GM18951 (cell line): ENCODE results near the gene SNAPC3.

Source experiments
- POLR2A ChIP-seq: IDR thresholded peaks from 4 replicates; pipeline ENCODE4 v1.6.1; 2011; ENCODE audit warnings: mild to moderate bottlenecking; ENCODE audit not compliant: insufficient read length, insufficient read depth; ENCODE audit errors: extremely low read depth
- in situ Hi-C: fragments of 300-500 bp; cut with MboI; formaldehyde crosslinking; loops from one replicate; pipeline ENCODE4 v1.12.0; 2022; ENCODE audit warnings: low sequenced_read_pairs, mixed read lengths, inconsistent platforms; ENCODE audit not compliant: unreplicated experiment

Gene SNAPC3

GRCh38 chr9:15485836-15486666, 63.4 kb downstream of the SNAPC3 start:
- TF ChIP-seq POLR2A: no peak
- in situ Hi-C loops: no loop called here

- no peak for TF ChIP-seq POLR2A
- in situ Hi-C loops: no loop called here
Measured at GRCh38 chr9:15491950-15492349, 69.3 kb downstream of the SNAPC3 start.

DNA sequence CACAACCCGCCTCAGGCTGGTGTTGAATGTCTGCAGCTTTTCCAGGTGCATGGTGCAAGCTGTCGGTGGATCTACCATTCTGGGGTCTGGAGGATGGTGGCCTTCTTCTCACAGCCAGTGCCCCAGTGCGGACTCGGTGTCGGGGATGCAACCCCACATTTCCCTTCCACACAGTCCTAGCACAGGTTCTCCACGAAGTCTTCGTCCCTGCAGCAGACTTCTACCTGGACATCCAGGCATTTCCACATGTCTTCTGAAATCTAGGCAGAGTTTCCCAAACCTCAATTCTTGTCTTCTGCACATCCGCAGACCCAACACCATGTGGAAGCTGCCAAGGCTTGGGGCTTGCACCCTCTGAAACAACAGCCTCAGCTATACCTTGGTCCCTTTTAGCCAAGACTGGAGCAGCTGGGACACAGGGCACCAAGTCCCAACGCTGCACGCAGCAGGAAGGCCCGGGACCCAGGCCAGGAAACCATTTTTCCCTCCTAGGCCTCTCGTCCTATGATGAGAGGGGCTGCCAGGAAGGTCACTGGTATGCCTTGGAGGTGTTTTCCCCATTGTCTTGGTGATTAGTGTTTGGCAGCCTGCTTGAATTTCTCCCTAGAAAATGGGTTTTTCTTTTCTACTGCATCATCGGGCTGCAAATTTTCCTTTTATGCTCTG, 69.9 kb downstream of the SNAPC3 start:
- TF ChIP-seq POLR2A: no peak
- in situ Hi-C loops: no loop called here

- in situ Hi-C loops: no loop called here
Measured at GRCh38 chr9:15498246-15498995, 75.7 kb downstream of the SNAPC3 start.

GRCh38 chr9:15499139-15499538, 76.5 kb downstream of the SNAPC3 start:
- TF ChIP-seq POLR2A: no peak

More at GRCh38 chr9:15498246-15498995, 75.7 kb downstream of the SNAPC3 start:
- TF ChIP-seq POLR2A: no peak

GRCh38 chr9:15501179-15501578, 78.5 kb downstream of the SNAPC3 start:
- in situ Hi-C loops: no loop called here
- TF ChIP-seq POLR2A: no peak

More at GRCh38 chr9:15499139-15499538, 76.5 kb downstream of the SNAPC3 start:
- in situ Hi-C loops: no loop called here

DNA sequence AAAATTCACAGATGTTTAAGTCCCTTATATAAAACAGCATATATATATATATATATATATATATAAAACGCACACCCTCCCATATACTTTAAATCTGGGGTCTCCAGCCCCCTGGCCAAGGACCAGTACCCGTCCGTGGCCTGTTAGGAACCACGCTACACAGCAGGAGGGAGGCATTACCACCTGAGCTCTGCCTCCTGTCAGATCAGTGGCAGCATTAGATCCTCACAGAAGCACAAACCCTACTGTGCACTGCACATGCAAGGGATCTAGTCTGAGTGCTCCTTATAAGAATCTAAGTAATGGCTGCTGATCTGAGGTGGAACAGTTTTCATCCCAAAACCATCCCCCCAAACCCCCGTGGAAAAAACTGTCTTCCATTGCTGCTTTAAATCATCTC, 79.1 kb downstream of the SNAPC3 start:
- TF ChIP-seq POLR2A: no peak
- in situ Hi-C loops: no loop called here

- no peak for TF ChIP-seq POLR2A
- in situ Hi-C loops: no loop called here
Measured at GRCh38 chr9:15505921-15506320, 83.2 kb downstream of the SNAPC3 start.

DNA sequence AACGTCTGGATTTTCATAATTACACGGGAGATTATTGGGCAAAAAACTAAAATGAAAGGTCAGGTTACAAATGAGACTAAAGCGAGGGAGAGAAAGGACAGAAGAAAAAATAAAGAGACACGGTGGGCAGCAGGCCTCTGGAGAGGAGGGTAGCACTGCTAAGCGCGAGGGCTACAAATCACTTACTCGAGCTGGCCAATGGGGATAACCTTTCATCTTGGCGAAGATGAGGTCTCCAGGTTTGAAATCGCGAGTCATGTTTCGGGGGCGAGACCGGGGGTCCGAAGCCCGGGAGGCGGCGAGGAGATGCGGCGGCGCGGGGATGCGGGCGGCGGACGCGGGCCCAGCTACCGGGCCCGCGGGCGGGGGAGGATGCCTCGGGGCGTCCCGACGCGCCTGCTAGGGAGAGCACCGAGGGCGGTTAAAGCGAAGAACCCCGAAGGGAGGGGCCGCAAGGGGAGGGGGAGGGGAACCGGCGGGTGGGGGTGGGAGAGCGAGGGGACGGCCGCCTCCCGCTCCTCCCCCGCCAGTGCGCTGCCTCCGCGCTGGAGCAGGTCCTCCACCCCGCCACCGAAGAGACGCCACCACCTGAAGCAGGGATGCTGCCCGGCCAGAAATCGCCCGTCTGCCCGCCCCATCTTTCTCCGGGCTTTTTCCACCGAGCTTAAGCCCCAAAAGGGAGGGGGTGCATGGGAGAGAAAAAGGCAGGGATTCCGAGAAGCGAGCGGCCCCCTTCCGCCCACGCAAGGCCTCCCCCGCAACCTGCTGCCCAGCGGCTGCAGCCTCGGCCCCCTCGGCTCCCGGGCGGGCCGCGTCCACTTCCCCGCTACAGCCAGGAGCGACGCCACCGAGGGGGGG, 87.5 kb downstream of the SNAPC3 start:
- no peak for TF ChIP-seq POLR2A
- in situ Hi-C loops: no loop called here

- TF ChIP-seq POLR2A: peak; percentile 94
- in situ Hi-C loops: no loop called here
Measured at GRCh38 chr9:15510789-15511575, 88.3 kb downstream of the SNAPC3 start, which contains the start of gene PSIP1. PSIP1 (minus strand) TSS chr9:15510970; CDS start chr9:15510188, 782 bp downstream.
